Chondrocyte (in vitro differentiated cells): ENCODE results near the gene PRSS56. TPM values are rescaled to one million over a fixed set of nuclear protein-coding genes. Genes with fewer than 3 reads are reported as not detected.

Experiments used
- DNase-seq: peaks from one replicate; pipeline ENCODE4 v3.0.0; 2021; ENCODE audit warnings: mixed read lengths, low spot score
- H3K27ac Mint-ChIP-seq: one replicate; pipeline ENCODE4 v1.8.0; 2021; ENCODE audit warnings: mild to moderate bottlenecking, moderate library complexity, mixed read lengths; ENCODE audit not compliant: unreplicated experiment
- H3K27me3 Mint-ChIP-seq: 2 replicates; pipeline ENCODE4 v1.8.0; 2021; ENCODE audit warnings: low read depth, mixed read lengths
- H3K36me3 Mint-ChIP-seq: 2 replicates; pipeline ENCODE4 v1.8.0; 2021; ENCODE audit warnings: low read depth, mixed read lengths
- H3K4me1 Mint-ChIP-seq: 2 replicates; pipeline ENCODE4 v1.8.0; 2021; ENCODE audit warnings: low read depth, mild to moderate bottlenecking, mixed read lengths
- H3K4me3 Mint-ChIP-seq: one replicate; pipeline ENCODE4 v1.8.0; 2021; ENCODE audit warnings: mild to moderate bottlenecking, moderate library complexity, mixed read lengths; ENCODE audit not compliant: unreplicated experiment
- H3K9me3 Mint-ChIP-seq: 2 replicates; pipeline ENCODE4 v1.8.0; 2021; ENCODE audit warnings: low read depth, mixed read lengths
- CTCF ChIP-seq: fragments of 200-600 bp; sonication (generic); IDR thresholded peaks from 2 replicates; pipeline ENCODE4 v1.5.0; 2021; ENCODE audit warnings: antibody characterized with exemption, mild to moderate bottlenecking, moderate library complexity
- total RNA-seq: library from RNA; stranded (reverse); gene quantifications from 3 replicates; pipeline ENCODE4 v1.2.1, GENCODE V29; 2021

PRSS56 gene
- total RNA-seq, 1 donor from 2014 or later = not detected

GRCh38 chr2:232513353-232513752, 6.8 kb upstream of the PRSS56 start:
- Mint-ChIP-seq H3K27ac (no peak overlapping the region), H3K9me3 (no peaks in the 10 kb centered on the region), H3K27me3 (peaks cover 50% of the 10 kb centered on the region), H3K4me1 (no peaks in the 10 kb centered on the region), H3K36me3 (no peaks in the 10 kb centered on the region), H3K4me3 (no peak overlapping the region)
- DNase-seq = no peak
- no peak for TF ChIP-seq CTCF

GRCh38 chr2:232515639-232516038, 4.5 kb upstream of the PRSS56 start:
- no peak for DNase-seq
- Mint-ChIP-seq H3K27me3 (peaks cover 47% of the 10 kb centered on the region), H3K36me3 (no peaks in the 10 kb centered on the region), H3K4me3 (no peak overlapping the region), H3K4me1 (no peaks in the 10 kb centered on the region), H3K27ac (no peak overlapping the region), H3K9me3 (no peaks in the 10 kb centered on the region)
- TF ChIP-seq CTCF = no peak

GRCh38 chr2:232516551-232516950, 3.6 kb upstream of the PRSS56 start:
- peaks cover 50% of the 10 kb centered on the region for H3K27me3 Mint-ChIP-seq
- H3K4me3 Mint-ChIP-seq = no peak overlapping the region
- TF ChIP-seq CTCF = no peak
- no peak overlapping the region for H3K27ac Mint-ChIP-seq
- DNase-seq = no peak
- H3K4me1 Mint-ChIP-seq = peaks cover 2% of the 10 kb centered on the region
- no peaks in the 10 kb centered on the region for H3K9me3 Mint-ChIP-seq
- no peaks in the 10 kb centered on the region for H3K36me3 Mint-ChIP-seq

GRCh38 chr2:232518844-232519243, 1.3 kb upstream of the PRSS56 start:
- Mint-ChIP-seq H3K4me1 (peaks cover 2% of the 10 kb centered on the region), H3K27ac (no peak overlapping the region), H3K9me3 (no peaks in the 10 kb centered on the region), H3K27me3 (peaks cover 44% of the 10 kb centered on the region), H3K36me3 (no peaks in the 10 kb centered on the region), H3K4me3 (no peak overlapping the region)
- TF ChIP-seq CTCF = no peak
- no peak for DNase-seq

- Mint-ChIP-seq H3K4me1 (peaks cover 7% of the 10 kb centered on the region), H3K9me3 (no peaks in the 10 kb centered on the region)
- TF ChIP-seq CTCF = no peak
Measured at GRCh38 chr2:232520489-232520888, 301 bp downstream of the PRSS56 start.

More at GRCh38 chr2:232520489-232520888, 301 bp downstream of the PRSS56 start:
- no peaks in the 10 kb centered on the region for H3K36me3 Mint-ChIP-seq
- H3K27me3 Mint-ChIP-seq = peaks cover 40% of the 10 kb centered on the region
- no peak overlapping the region for H3K27ac Mint-ChIP-seq
- H3K4me3 Mint-ChIP-seq = no peak overlapping the region
- DNase-seq = no peak
